GM18519 (cell line): Measurements from ENCODE around the gene ZBTB45.
A peak's percentile ranks its signal among the peaks of the same experiment; 100 is the strongest.

ENCODE experiments used
- ATAC-seq: cut with Tn5 transposase; IDR thresholded peaks from one replicate; pipeline ENCODE4 v1.9.1; 2021; ENCODE audit warnings: mild to moderate bottlenecking, moderate library complexity; ENCODE audit not compliant: unreplicated experiment, low FRiP score

Gene ZBTB45

GRCh38 chr19:58555369-58555885 lies 35.8 kb upstream of the ZBTB45 start:
- ATAC-seq = no peak

DNA sequence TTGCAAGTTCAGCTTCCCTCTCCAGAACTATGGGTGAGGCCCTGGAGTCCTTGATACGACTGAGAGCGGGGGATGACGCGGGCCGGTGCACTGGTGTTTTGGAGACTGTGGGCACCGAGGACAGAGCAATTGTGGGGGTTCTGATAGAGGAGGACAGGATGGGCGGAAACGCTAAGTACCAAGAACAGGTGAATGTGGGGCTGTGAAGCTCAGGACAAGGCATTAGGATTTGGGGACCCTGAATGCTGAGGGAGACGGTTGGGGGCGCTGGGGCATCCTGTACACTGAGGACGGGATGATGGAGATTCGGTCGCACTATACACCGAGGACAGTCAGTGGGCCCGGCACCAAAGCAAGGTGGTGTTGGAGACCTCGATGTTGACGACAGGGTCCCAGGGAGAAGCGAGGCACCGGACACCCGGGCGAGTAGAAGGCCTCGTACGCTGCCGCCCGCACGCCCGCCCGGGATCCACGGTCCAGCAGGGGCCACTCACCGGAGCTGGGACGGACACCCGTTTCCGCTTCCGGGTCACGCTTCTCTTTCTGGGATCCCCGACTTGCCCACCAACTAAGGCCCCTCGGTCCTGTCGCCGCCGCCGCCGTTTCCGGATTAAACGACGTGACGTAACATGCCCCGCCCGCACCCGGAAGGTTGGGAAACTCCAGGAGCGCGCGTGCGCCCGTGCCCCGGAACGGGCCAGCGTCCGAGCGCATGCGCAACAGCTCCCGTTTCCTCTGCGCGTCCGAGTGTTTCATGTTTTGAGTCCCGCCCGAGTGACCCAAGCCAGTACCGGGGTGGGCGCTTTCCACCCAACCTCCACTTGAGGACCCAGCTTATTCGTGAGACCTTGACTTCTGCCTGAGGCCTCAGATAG lies 35.1 kb upstream of the ZBTB45 start, which contains the start of gene CHMP2A:
TSS of gene CHMP2A (minus strand) at position 612 of the 875 bp plus-strand sequence. CDS start 893 bp downstream, outside the sequence.
- no peak for ATAC-seq

DNA sequence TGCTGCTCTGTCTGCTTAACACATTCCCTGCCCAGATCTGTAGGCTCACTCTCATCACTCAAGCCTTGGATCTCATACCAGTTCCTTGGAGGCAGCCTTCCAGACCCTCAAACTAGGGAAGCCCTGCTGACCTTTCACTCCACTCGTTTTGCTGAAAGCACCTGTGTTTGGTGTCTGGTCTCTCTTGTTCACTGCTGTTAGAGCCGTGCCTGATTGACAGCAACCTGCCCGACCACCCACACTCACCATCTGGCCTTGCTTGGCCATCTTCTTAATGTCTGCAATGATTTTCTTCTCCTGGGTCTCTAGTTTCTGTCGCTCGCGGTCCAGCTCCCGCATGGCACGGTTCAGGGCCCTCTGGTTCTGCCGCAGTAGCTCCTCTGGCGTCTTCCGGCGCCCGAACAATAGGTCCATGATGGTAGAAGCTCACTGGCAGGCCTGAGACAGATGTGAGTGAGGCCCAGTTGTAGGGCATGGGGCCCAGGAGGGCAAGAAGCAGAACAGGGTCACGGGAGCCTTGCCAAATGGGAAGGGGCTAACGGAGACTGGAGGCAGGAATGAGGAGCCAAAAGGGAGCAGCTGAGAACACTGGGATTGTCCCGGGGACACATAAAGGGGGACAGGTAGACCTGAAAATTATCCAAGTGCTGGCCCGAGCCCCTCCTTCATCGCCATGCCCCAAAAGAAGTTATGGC lies 34.3 kb upstream of the ZBTB45 start:
- no peak for ATAC-seq

DNA sequence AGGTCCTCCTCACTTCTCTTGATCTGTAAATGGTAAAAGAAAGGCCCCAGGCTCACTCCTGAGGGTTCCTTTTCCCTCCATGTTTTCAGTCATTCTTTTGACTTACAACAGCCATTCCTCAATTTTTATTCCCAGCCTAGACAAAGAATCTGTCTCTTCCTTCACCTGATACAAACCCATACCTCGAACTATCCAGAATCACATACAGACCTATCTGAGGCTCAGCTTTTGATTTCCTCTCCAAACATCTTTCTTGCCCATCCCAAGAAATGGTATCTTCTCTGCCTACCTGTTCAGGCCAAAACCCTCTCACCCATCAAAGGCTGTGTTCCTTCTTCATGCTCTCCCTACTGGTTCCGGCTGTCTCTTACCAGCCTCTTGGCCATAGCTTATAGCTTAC lies 33.0 kb upstream of the ZBTB45 start:
- ATAC-seq = no peak

DNA sequence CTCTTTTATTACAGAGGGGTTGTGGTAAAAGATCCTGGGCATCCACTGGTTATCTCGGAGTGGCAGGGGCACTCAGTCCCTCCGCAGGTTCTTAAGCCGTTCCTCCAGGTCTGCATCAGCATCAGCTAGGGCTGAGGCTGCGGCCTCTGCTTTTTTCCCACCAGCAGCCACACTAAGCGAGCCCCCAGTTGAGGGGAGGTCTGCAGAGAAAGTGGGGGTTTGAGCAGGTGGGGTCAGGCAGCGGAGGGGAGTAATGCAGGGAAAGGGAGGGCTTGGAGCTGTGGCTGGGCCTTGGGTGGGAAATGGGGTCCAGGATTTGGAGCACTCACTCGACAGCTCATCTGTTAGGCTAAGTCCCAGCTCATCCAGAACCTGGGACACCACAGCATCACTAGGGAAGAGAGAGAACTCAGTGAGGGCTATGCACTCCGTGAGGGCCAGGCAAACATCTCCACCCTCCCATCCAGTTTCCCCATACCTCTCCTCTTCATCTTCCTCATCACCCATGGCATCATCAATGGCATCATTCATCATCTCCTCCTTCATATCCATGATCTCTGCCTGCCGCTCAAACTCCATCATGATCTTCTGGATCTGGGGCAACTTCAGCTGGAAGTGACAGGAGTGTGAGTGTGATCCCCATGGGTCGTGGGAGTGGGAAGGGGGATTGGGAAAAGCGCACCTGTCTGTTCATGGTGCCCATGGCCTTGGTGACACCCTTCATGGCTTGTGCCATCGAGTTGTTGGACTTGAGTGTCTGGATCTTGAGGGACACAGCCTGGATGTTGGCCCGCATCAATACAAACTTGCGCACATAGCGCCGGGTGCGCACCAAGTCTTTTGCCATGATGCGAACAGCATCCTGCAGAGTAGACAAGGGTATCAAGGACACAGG lies 32.2 kb upstream of the ZBTB45 start:
- no peak for ATAC-seq

- no peak for ATAC-seq
These were observed 31.5 kb upstream of the ZBTB45 start for GRCh38 chr19:58551123-58551497.

- no peak for ATAC-seq
These were observed 30.9 kb upstream of the ZBTB45 start for GRCh38 chr19:58550362-58551122.

- ATAC-seq = no peak
These were observed 30.2 kb upstream of the ZBTB45 start for GRCh38 chr19:58549664-58550361.

- ATAC-seq = no peak
These were observed 29.5 kb upstream of the ZBTB45 start for GRCh38 chr19:58548859-58549663.

GRCh38 chr19:58547323-58548312 lies 28.0 kb upstream of the ZBTB45 start:
- ATAC-seq = no peak

GRCh38 chr19:58546019-58546530 lies 26.5 kb upstream of the ZBTB45 start:
- ATAC-seq = no peak

DNA sequence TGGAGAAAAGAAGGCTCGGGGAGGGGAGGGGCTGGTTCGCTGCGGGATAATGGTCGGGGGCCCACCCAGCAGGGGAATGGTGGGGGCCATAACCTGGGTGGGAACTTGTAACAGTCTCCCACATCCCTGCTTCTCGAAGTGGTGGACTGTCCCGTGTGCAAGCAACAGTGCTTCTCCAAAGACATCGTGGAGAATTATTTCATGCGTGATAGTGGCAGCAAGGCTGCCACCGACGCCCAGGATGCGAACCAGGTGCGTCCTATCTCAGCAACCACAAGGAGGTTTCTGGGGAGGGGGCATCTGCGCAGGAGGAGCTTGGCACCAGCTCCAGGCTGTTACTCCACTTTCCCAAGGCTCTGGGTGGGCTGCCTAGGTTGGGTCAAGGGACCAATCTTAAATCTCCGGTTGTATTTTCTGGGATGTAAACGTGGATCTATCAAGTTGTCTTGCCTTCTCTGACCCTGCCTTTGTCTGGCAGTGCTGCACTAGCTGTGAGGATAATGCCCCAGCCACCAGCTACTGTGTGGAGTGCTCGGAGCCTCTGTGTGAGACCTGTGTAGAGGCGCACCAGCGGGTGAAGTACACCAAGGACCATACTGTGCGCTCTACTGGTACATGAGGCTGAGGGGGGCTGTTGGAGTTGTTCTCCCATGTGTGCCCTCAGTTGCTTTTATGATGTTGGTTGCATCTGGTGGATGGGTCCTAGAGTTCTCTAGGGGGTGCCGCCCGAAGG lies 25.8 kb upstream of the ZBTB45 start:
- ATAC-seq = no peak

DNA sequence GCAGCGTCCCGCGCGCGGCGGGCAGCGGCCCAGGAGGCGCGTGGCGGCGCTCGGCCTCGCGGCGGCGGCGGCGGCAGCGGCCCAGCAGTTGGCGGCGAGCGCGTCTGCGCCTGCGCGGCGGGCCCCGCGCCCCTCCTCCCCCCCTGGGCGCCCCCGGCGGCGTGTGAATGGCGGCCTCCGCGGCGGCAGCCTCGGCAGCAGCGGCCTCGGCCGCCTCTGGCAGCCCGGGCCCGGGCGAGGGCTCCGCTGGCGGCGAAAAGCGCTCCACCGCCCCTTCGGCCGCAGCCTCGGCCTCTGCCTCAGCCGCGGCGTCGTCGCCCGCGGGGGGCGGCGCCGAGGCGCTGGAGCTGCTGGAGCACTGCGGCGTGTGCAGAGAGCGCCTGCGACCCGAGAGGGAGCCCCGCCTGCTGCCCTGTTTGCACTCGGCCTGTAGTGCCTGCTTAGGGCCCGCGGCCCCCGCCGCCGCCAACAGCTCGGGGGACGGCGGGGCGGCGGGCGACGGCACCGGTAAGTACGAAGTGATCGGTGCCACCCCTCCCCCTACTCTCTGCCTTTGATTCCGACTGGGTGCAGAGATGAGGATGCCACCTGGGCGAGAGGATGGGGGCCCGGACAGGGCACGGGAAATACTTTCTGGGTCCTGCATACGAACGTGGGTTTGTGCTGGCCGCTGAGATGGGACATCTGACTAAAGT lies 25.1 kb upstream of the ZBTB45 start:
- peak; percentile 32 for ATAC-seq

DNA sequence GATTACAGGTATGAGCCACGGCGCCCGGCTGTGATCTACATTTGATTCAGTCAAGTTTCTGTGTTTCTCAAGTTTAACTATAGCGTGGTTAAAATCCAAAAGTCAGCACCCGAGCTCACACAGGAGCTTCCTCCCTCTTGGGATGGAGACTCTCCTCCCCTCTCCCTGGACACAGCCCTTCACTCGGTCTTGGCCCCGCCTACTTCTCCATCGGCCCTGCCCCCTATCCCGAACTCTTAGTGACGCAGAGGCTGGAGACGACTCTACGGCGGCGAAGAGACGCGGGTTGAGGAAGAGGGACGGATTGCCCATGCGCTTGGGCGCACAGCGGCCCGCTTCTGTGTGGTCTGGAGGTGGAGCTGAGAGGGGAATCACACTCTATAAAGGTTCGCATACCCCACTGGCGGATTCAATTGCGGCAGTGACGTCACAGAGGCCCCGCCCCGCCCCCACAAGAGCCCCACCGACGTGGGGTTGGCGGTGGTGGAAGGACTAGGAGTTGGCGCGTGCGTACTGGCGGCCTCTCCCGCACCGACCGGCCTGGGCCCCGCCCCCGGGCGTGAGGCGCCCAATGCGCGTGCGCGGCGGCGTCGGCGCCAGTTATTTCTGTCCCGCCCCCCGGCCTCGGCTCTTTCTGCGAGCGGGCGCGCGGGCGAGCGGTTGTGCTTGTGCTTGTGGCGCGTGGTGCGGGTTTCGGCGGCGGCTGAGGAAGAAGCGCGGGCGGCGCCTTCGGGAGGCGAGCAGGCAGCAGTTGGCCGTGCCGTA lies 24.4 kb upstream of the ZBTB45 start, which contains the start of gene TRIM28:
TSS of gene TRIM28 (plus strand) at position 239 of the 765 bp plus-strand sequence. CDS start 694 bp downstream, outside the sequence.
- ATAC-seq = peak; percentile 71
